Esophagus muscularis mucosa (tissue), 4 donors: ENCODE data around the gene FOXRED1. TPM values are rescaled to one million over a fixed set of nuclear protein-coding genes. Genes with fewer than 3 reads are reported as not detected.

Source experiments
- DNase-seq: peaks from one replicate; pipeline ENCODE4 v3.0.0-alpha.2; 2017; ENCODE audit errors: extremely low spot score
- H3K27ac ChIP-seq, 4 donors: fragments of 200-600 bp; sonication (generic); replicated peaks in 1 of 4; 1 replicate in 3 of 4; 2 replicates in 1 of 4; pipeline ENCODE4 v1.5.1; 2016 to 2019; ENCODE audit warnings: mild to moderate bottlenecking in 1 of 4
- H3K27me3 ChIP-seq, 4 donors: fragments of 200-600 bp; sonication (generic); one replicate each; pipeline versions ENCODE4 v1.5.1 to v1.6.0; 2016 to 2019
- H3K36me3 ChIP-seq, 4 donors: fragments of 200-600 bp; sonication (generic); one replicate each; pipeline ENCODE4 v1.5.1; 2016 to 2019
- H3K4me1 ChIP-seq, 4 donors: fragments of 200-600 bp; sonication (generic); one replicate each; pipeline ENCODE4 v1.5.1; 2016 to 2019
- H3K4me3 ChIP-seq, 4 donors: fragments of 200-600 bp; sonication (generic); 1 replicate in 2 of 4; 2 replicates in 2 of 4; pipeline ENCODE4 v1.5.1; 2016 to 2019; ENCODE audit warnings: mild to moderate bottlenecking in 4 of 4, moderate library complexity in 1 of 4
- H3K9me3 ChIP-seq, 4 donors: fragments of 200-600 bp; sonication (generic); 1 replicate in 3 of 4; 2 replicates in 1 of 4; pipeline ENCODE4 v1.5.1; 2016 to 2019
- CTCF ChIP-seq, 3 experiments: fragments of 200-600 bp in 2 of 3; fragments of 450-650 bp in 1 of 3; sonication (generic) in 2 of 3; IDR thresholded peaks; one replicate each; pipeline ENCODE4 v1.5.1; 2017 to 2019; ENCODE audit warnings: antibody characterized with exemption in 3 of 3, mild to moderate bottlenecking in 2 of 3, moderate library complexity in 1 of 3
- EP300 ChIP-seq: sonication (generic); formaldehyde crosslinking; IDR thresholded peaks from one replicate; pipeline ENCODE4 v1.6.1; 2017; ENCODE audit warnings: antibody characterized with exemption
- POLR2A ChIP-seq: fragments of 450-650 bp; IDR thresholded peaks from one replicate; pipeline ENCODE4 v1.6.1; 2017; ENCODE audit warnings: antibody characterized with exemption, moderate library complexity, mild to moderate bottlenecking, low read depth
- POLR2AphosphoS5 ChIP-seq, 2 donors: sonication (generic); formaldehyde crosslinking; IDR thresholded peaks; one replicate each; pipeline ENCODE4 v1.6.1; 2017; ENCODE audit warnings: antibody characterized with exemption in 2 of 2
- WGBS: methylation state at CpG from one replicate; pipeline ENCODE4 v1.1.5; 2018; 5-methylcytosine and 5-hydroxymethylcytosine counted together
- intact Hi-C: fragments of 100-400 bp; cut with DNase I; formaldehyde crosslinking; loops from one replicate; pipeline ENCODE4 v1.15.1; 2023
- total RNA-seq, 4 donors: library from RNA; depleted of rRNA; stranded (reverse); fragments of >200 nt; gene quantifications; one replicate each; pipeline versions ENCODE4 v1.1.0 to v1.2.1, GENCODE V29; 2016

Gene FOXRED1
- total RNA-seq, 4 donors from 2014 or later, result 10.9 to 13.1 (median 12.2) TPM

GRCh38 chr11:126265811-126266210 is 3.1 kb upstream of the FOXRED1 start:
- 72% methylated on average over 8 of the region's 8 CpGs for WGBS
- no peaks in the 10 kb centered on the region for H3K9me3 ChIP-seq

GRCh38 chr11:126267650-126268049 is 1.3 kb upstream of the FOXRED1 start:
- peaks cover 18 to 34% (median 21%) of the 10 kb centered on the region in 4 donors for H3K4me1 ChIP-seq
- H3K9me3 ChIP-seq, result no peaks in the 10 kb centered on the region
- 81% methylated on average over 6 of the region's 6 CpGs for WGBS
- no peak for DNase-seq
- H3K27me3 ChIP-seq, result no peaks in the 10 kb centered on the region
- H3K4me3 ChIP-seq, result peak overlapping the region; percentile 69 to 92 (median 84)
- H3K27ac ChIP-seq, result peak overlapping the region; percentile 87 to 95 (median 91)
- TF ChIP-seq POLR2A (no peak), CTCF (IDR thresholded peaks at IDR 0.05) (no peak), EP300 (no peak), POLR2AphosphoS5 (IDR thresholded peaks at IDR 0.05) (no peak)
- peaks cover 42 to 53% (median 48%) of the 10 kb centered on the region in 4 donors for H3K36me3 ChIP-seq
- intact Hi-C loops, result loop anchor here (5.0 kb wide), 1 partner anchor 55 kb away; the partner anchor contains the start of genes FAM118B and RPUSD4

More at GRCh38 chr11:126265811-126266210, 3.1 kb upstream of the FOXRED1 start:
- DNase-seq, result no peak
- Histone ChIP-seq H3K4me1 (peaks cover 18 to 30% (median 23%) of the 10 kb centered on the region in 4 donors), H3K27ac (no peak overlapping the region), H3K4me3 (no peak overlapping the region), H3K27me3 (no peaks in the 10 kb centered on the region), H3K36me3 (peaks cover 42 to 66% (median 62%) of the 10 kb centered on the region in 4 donors)
- TF ChIP-seq POLR2AphosphoS5 (IDR thresholded peaks at IDR 0.05), result no peak
- TF ChIP-seq EP300, result no peak
- TF ChIP-seq POLR2A, result no peak
- intact Hi-C loops, result loop anchor here (5.0 kb wide), 1 partner anchor 54 kb away; the partner anchor contains the start of genes FAM118B and RPUSD4

GRCh38 chr11:126268361-126268707 is 620 bp upstream of the FOXRED1 start:
- no peaks in the 10 kb centered on the region for H3K9me3 ChIP-seq
- DNase-seq, result no peak
- WGBS, result under 1% methylated on average over 23 of the region's 23 CpGs
- H3K4me3 ChIP-seq, result peak overlapping the region; percentile 69 to 92 (median 84)
- intact Hi-C loops, result loop anchor here (5.0 kb wide), 1 partner anchor 56 kb away; the partner anchor contains the start of genes FAM118B and RPUSD4
- peaks cover 18 to 34% (median 21%) of the 10 kb centered on the region in 4 donors for H3K4me1 ChIP-seq
- H3K36me3 ChIP-seq, result peaks cover 36 to 53% (median 47%) of the 10 kb centered on the region in 4 donors
- peak overlapping the region; percentile 87 to 95 (median 91) for H3K27ac ChIP-seq
- TF ChIP-seq POLR2A (no peak), POLR2AphosphoS5 (IDR thresholded peaks at IDR 0.05) (no peak), EP300 (no peak), CTCF (IDR thresholded peaks at IDR 0.05) (no peak)
- no peaks in the 10 kb centered on the region for H3K27me3 ChIP-seq

GRCh38 chr11:126277322-126277721 is 8.4 kb downstream of the FOXRED1 start:
- DNase-seq, result no peak
- Histone ChIP-seq H3K4me1 (peaks cover 7 to 11% (median 9%) of the 10 kb centered on the region in 4 donors), H3K27ac (no peak overlapping the region), H3K36me3 (peaks cover 24 to 59% (median 54%) of the 10 kb centered on the region in 4 donors), H3K27me3 (no peaks in the 10 kb centered on the region), H3K4me3 (no peak overlapping the region), H3K9me3 (no peaks in the 10 kb centered on the region)
- TF ChIP-seq CTCF (IDR thresholded peaks at IDR 0.05), result no peak
- no peak for TF ChIP-seq POLR2AphosphoS5 (IDR thresholded peaks at IDR 0.05)
- TF ChIP-seq EP300, result no peak
- no peak for TF ChIP-seq POLR2A
- 93% methylated on average over 7 of the region's 11 CpGs for WGBS
- intact Hi-C loops, result no loop called here

- peaks cover 10 to 15% (median 11%) of the 10 kb centered on the region in 4 donors for H3K4me1 ChIP-seq
- 97% methylated on average over 3 of the region's 4 CpGs for WGBS
- DNase-seq, result no peak
- H3K27me3 ChIP-seq, result no peaks in the 10 kb centered on the region
- no peak overlapping the region for H3K4me3 ChIP-seq
- H3K36me3 ChIP-seq, result peaks cover 24 to 59% (median 51%) of the 10 kb centered on the region in 4 donors
- intact Hi-C loops, result no loop called here
- no peak overlapping the region for H3K27ac ChIP-seq
- H3K9me3 ChIP-seq, result no peaks in the 10 kb centered on the region
- no peak for TF ChIP-seq POLR2A
These were observed 8.8 kb downstream of the FOXRED1 start for GRCh38 chr11:126277780-126278179.
